DOHH2 (cell line): ENCODE data around the gene KCNK7.

Experiments
- H3F3A ChIP-seq: fragments of 200-600 bp; sonication (generic), shearing (Covaris generic); 2 replicates; pipeline ENCODE4 v1.6.0; 2016; ENCODE audit warnings: antibody characterized with exemption, mild to moderate bottlenecking; ENCODE audit not compliant: control insufficient read depth, insufficient read depth
- H3K27ac ChIP-seq: fragments of 200-600 bp; sonication (generic); 2 replicates; pipeline ENCODE4 v1.5.1; 2014; ENCODE audit warnings: low read depth, mild to moderate bottlenecking, low read length, moderate library complexity
- H3K27me3 ChIP-seq: fragments of 200-600 bp; sonication (generic); 2 replicates; pipeline ENCODE4 v1.6.1; 2014; ENCODE audit warnings: mild to moderate bottlenecking, low read length, mixed read lengths; ENCODE audit not compliant: control insufficient read depth
- H3K36me3 ChIP-seq: fragments of 200-600 bp; sonication (generic); 2 replicates; pipeline ENCODE4 v1.6.1; 2014; ENCODE audit warnings: mild to moderate bottlenecking, low read length, moderate library complexity, mixed read lengths; ENCODE audit not compliant: control insufficient read depth
- H3K4me1 ChIP-seq: fragments of 200-600 bp; sonication (generic); 2 replicates; pipeline ENCODE4 v1.6.1; 2014; ENCODE audit warnings: mild to moderate bottlenecking, low read length, mixed read lengths; ENCODE audit not compliant: control insufficient read depth
- H3K4me2 ChIP-seq: fragments of 200-600 bp; sonication (generic); 2 replicates; pipeline ENCODE4 v1.6.0; 2014; ENCODE audit warnings: mild to moderate bottlenecking, low read length, moderate library complexity
- H3K4me3 ChIP-seq: fragments of 200-600 bp; sonication (generic); 2 replicates; pipeline ENCODE4 v1.5.1; 2014; ENCODE audit warnings: mild to moderate bottlenecking, low read length, mixed read lengths
- H3K79me2 ChIP-seq: fragments of 200-600 bp; sonication (generic); 2 replicates; pipeline ENCODE4 v1.6.1; 2014; ENCODE audit warnings: mild to moderate bottlenecking, low read length, mixed read lengths; ENCODE audit not compliant: control insufficient read depth
- H3K9me2 ChIP-seq: fragments of 200-600 bp; sonication (generic); replicated peaks from 2 replicates; pipeline ENCODE4 v1.6.1; 2014; ENCODE audit warnings: mild to moderate bottlenecking, low read length, mixed read lengths; ENCODE audit not compliant: control insufficient read depth
- H3K9me3 ChIP-seq: fragments of 200-600 bp; sonication (generic); 2 replicates; pipeline ENCODE4 v1.6.1; 2014; ENCODE audit warnings: antibody characterized with exemption, low read length, mixed read lengths; ENCODE audit not compliant: control insufficient read depth, insufficient read depth
- H4K20me1 ChIP-seq: fragments of 200-600 bp; sonication (generic); 2 replicates; pipeline ENCODE4 v1.6.0; 2014; ENCODE audit warnings: low read depth, mild to moderate bottlenecking, antibody characterized with exemption, low read length, moderate library complexity; ENCODE audit not compliant: control insufficient read depth, insufficient read depth
- EZH2phosphoT487 ChIP-seq: fragments of 200-600 bp; sonication (generic); IDR thresholded peaks from 2 replicates; pipeline ENCODE4 v1.6.1; 2017; ENCODE audit warnings: borderline replicate concordance, mild to moderate bottlenecking, antibody characterized with exemption, low read length, moderate library complexity, mixed read lengths
- TF ChIP-seq, protein P1 (sequence below): fragments of 200-600 bp; sonication (generic); IDR thresholded peaks from one replicate; pipeline ENCODE4 v1.5.1; 2014; ENCODE audit warnings: antibody characterized with exemption, mild to moderate bottlenecking, low read depth, low read length; ENCODE audit not compliant: poor library complexity, severe bottlenecking

The KCNK7 gene

DNA sequence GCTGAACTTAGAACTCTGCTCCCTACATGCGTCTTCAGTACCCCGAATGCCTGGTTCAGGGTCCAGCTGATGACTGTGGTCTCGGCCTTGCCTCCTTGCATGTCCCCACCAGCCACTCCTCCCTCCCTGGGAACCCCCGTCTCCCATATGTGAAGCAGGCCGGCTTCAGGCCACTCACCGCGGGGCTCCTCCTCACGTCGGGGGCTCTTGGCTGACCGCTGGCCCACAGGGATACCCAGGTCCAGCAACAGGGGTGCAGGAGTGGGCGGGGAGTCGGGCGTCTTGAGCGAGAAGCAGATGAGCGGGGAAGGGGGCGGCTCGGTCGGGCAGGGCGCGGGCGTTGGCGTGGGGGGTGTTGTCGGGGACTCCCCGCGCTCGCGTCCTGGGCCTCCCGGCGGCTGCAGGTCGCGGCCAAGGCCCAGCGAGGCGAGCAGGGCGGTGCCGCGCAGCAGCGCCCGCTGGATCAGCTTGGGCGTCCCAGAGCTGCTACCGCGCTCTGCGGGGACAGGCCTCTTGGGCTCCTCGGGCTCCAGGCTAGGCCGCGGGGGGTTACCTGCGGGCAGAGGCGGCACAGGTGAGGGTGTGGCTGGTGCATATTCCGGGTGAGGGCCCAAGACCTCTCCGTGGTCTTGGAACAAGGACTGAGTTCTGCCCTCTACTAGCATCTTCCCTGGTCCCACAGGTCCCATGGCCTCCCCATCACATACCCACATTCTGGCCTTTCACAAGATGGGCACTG is 3.8 kb upstream of the KCNK7 start:
- H3K27ac ChIP-seq: no peak overlapping the region
- H3K36me3 ChIP-seq: peaks cover 18% of the 10 kb centered on the region
- H3K4me2 ChIP-seq: no peak overlapping the region
- no peak overlapping the region for H3K4me3 ChIP-seq
- H3K4me1 ChIP-seq: peaks cover 12% of the 10 kb centered on the region
- H3K9me3 ChIP-seq: no peaks in the 10 kb centered on the region
- no peaks in the 10 kb centered on the region for H3K27me3 ChIP-seq
- no peaks in the 10 kb centered on the region for H3K9me2 ChIP-seq
- H3K79me2 ChIP-seq: no peaks in the 10 kb centered on the region
- TF ChIP-seq, protein P1, sequence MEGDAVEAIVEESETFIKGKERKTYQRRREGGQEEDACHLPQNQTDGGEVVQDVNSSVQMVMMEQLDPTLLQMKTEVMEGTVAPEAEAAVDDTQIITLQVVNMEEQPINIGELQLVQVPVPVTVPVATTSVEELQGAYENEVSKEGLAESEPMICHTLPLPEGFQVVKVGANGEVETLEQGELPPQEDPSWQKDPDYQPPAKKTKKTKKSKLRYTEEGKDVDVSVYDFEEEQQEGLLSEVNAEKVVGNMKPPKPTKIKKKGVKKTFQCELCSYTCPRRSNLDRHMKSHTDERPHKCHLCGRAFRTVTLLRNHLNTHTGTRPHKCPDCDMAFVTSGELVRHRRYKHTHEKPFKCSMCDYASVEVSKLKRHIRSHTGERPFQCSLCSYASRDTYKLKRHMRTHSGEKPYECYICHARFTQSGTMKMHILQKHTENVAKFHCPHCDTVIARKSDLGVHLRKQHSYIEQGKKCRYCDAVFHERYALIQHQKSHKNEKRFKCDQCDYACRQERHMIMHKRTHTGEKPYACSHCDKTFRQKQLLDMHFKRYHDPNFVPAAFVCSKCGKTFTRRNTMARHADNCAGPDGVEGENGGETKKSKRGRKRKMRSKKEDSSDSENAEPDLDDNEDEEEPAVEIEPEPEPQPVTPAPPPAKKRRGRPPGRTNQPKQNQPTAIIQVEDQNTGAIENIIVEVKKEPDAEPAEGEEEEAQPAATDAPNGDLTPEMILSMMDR: no peak
- no peak for TF ChIP-seq EZH2phosphoT487
- no peaks in the 10 kb centered on the region for H4K20me1 ChIP-seq
- no peaks in the 10 kb centered on the region for H3F3A ChIP-seq

DNA sequence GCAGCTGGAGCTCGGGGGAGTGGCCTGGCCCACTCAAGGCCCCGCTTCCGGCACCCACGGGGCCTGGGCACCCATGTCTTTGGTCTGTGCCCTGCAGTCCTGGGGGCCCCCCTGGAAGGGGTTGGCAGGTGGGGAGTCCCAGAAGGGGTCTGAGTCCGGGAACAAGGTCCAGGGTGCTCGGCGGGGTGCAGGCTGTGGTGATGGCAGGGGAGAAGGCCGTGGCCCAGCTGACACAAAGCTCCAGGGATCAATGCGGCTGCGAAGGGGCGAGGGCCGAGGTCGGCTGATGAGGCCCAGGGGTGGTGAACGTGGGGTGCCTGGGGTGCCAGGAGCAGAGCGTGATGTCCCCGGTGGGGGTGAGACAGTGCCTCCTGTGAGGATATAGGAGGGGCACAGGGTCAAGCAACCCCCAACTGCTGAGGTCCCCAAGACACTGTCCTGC is 2.7 kb upstream of the KCNK7 start:
- H3K36me3 ChIP-seq: peaks cover 8% of the 10 kb centered on the region; the same call in 1 of the 2 replicates
- H3K4me1 ChIP-seq: peaks cover 6% of the 10 kb centered on the region

DNA sequence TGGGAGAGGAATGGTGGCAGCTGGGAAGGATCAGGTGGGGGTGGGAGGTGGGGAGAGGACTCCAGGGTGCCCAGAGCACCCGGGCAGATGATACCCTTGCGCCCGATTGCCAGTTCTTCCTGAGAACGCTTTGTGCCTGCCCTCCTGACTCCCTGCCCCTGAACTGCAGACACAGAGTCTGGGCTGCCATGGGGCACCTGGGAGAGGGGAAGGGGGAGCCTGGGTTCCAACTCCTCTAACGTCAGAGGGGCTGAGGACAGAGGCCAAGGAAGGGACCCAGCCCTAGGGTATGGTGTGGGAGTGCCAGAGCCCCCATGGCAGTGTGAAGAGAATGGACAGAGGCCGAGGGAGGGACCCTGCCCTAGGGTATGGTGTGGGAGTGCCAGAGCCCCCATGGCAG is 920 bp upstream of the KCNK7 start:
- no peaks in the 10 kb centered on the region for H3F3A ChIP-seq
- no peaks in the 10 kb centered on the region for H4K20me1 ChIP-seq
- H3K4me2 ChIP-seq: no peak overlapping the region

More for the DNA sequence above, 2.7 kb upstream of the KCNK7 start:
- H3K27ac ChIP-seq: no peak overlapping the region
- TF ChIP-seq, protein P1: no peak
- no peaks in the 10 kb centered on the region for H4K20me1 ChIP-seq
- H3K79me2 ChIP-seq: no peaks in the 10 kb centered on the region
- no peak overlapping the region for H3K4me2 ChIP-seq
- H3K4me3 ChIP-seq: no peak overlapping the region
- no peaks in the 10 kb centered on the region for H3K27me3 ChIP-seq
- no peaks in the 10 kb centered on the region for H3K9me3 ChIP-seq
- no peaks in the 10 kb centered on the region for H3K9me2 ChIP-seq
- H3F3A ChIP-seq: no peaks in the 10 kb centered on the region

More for the DNA sequence above, 920 bp upstream of the KCNK7 start:
- Histone ChIP-seq H3K4me3 (no peak overlapping the region), H3K27me3 (no peaks in the 10 kb centered on the region), H3K36me3 (peaks cover 8% of the 10 kb centered on the region; the same call in 1 of the 2 replicates), H3K9me3 (no peaks in the 10 kb centered on the region), H3K79me2 (no peaks in the 10 kb centered on the region), H3K4me1 (no peaks in the 10 kb centered on the region), H3K27ac (no peak overlapping the region), H3K9me2 (no peaks in the 10 kb centered on the region)
- TF ChIP-seq, protein P1: no peak
- no peak for TF ChIP-seq EZH2phosphoT487
